ENCODE data around the gene CCDC85C.
"Not testable (repeated sequence)": the region's sequence is repeated elsewhere in the genome, so short reads cannot be mapped to it uniquely, and the experiment has no call there.

The CCDC85C gene

GRCh38 chr14:99645545-99646505 is 41.8 kb upstream of the CCDC85C start:
- TF ChIP-seq, protein P1, sequence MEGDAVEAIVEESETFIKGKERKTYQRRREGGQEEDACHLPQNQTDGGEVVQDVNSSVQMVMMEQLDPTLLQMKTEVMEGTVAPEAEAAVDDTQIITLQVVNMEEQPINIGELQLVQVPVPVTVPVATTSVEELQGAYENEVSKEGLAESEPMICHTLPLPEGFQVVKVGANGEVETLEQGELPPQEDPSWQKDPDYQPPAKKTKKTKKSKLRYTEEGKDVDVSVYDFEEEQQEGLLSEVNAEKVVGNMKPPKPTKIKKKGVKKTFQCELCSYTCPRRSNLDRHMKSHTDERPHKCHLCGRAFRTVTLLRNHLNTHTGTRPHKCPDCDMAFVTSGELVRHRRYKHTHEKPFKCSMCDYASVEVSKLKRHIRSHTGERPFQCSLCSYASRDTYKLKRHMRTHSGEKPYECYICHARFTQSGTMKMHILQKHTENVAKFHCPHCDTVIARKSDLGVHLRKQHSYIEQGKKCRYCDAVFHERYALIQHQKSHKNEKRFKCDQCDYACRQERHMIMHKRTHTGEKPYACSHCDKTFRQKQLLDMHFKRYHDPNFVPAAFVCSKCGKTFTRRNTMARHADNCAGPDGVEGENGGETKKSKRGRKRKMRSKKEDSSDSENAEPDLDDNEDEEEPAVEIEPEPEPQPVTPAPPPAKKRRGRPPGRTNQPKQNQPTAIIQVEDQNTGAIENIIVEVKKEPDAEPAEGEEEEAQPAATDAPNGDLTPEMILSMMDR (conservative IDR thresholded peaks at IDR 0.05), result no peak
- H3K27ac ChIP-seq, result peak overlapping the region; percentile 52; the same call in 1 of the 2 replicates

DNA sequence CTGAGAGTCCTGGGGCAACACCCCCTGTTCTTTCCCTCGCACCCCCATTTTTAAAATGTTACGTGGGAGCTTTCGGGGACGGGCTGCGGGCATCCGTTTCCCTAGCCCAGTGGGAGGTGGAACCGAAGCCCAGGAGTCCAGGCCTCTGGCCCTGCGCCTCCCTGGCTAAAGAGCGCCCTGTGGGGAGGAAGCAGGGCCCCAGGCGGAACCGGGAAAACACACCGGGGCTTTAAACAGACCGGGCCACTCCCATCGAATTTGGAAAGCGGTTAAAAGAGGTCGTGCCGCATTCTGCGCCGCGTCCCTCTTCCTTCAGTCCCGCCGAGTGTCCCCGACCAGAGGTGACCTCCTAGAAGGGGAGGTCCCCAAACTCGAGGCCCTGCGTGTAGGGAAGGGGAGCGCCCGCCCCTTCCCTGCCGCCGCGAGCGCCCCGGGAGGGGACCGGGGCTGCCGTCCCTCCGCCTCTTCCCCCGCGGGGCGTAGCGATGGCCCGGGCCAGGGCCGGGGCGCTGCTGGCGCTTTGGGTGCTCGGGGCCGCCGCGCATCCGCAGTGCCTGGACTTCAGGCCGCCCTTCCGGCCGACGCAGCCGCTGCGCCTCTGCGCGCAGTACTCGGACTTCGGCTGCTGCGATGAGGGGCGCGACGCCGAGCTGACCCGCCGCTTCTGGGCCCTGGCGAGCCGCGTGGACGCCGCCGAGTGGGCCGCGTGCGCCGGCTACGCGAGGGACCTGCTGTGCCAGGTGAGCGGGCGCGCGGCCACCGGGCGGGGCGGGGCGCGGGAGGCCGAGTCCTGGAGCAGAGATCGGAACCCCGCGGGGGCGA is 40.9 kb upstream of the CCDC85C start, which contains the start of gene HHIPL1:
Gene HHIPL1, plus strand, starts transcription at position 407 of the 822 bp plus-strand sequence. Its CDS starts 79 bp downstream, at position 486.
- H3K27ac ChIP-seq, result peak within 1 kb of the TSS; percentile 52; the same call in 1 of the 2 replicates
- TF ChIP-seq, protein P1 (conservative IDR thresholded peaks at IDR 0.05), result no peak

DNA sequence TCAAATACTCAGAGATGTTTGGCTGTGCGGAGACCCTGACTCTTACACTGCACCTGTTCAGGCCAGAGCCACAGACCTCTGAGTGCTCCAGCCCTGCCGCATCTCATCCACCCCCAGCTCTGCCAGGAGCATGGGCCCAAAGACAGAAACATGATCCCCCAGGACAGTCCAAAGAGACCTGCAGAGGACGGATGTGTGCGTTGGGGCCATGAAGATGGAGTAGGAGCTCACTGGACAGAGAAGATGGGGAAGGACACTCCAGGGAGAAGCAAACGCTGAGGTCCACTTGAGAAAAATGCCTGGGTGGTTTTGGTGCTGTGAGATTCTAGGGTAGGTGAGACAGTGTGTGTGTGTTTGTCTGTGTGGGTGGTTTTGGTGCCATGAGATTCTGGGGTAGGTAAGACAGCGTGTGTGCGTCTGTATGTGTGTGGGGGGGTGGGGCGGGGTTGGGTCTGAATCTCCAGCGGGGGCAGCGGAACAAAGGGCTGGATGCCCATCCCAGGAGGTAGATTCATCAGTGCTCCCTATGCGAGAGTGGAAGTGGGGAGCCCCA is 40.1 kb upstream of the CCDC85C start:
- no peak overlapping the region for H3K27ac ChIP-seq
- TF ChIP-seq, protein P1 (conservative IDR thresholded peaks at IDR 0.05), result no peak

DNA sequence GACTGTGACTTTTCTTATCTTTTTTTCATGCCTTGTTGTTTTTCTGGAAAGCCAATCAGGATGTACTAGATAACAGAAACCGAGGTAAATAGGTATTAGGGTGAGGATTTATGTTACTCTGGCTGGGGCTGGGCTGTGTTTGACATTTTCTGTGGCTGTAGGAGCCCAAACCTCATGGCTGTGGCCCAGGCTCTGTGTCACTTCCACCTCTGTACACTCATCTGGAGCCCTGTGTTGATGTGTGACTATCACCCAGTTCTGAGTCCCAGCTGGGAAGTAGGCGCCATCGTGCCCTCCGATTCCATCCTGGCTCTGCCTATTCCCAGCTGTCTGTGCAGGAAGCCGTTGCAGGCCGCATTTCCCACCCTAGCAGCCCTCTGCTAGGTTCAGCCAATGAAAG is 39.3 kb upstream of the CCDC85C start:
- TF ChIP-seq, protein P1 (conservative IDR thresholded peaks at IDR 0.05), result no peak

DNA sequence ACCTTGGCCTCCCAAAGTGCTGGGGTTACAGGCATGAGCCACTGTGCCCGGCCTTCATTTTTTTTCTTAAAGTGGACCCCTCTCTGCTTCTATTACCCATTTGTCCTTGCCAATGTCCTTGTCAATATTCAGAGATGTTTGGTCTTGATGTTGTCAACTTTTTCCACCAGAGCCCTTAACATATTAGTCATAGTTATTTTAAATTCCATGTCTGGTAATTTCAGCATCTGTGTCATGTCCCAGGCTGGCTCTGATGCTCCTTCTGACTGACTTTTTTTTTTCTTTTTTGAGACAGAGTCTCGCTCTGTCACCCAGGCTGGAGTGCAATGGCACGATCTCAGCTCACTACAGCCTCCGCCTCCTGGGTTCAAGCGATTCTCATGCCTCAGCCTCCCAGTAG is 38.8 kb upstream of the CCDC85C start:
- not testable (repeated sequence) for H3K27ac ChIP-seq

More for the DNA sequence above, 39.3 kb upstream of the CCDC85C start:
- no peak overlapping the region for H3K27ac ChIP-seq

DNA sequence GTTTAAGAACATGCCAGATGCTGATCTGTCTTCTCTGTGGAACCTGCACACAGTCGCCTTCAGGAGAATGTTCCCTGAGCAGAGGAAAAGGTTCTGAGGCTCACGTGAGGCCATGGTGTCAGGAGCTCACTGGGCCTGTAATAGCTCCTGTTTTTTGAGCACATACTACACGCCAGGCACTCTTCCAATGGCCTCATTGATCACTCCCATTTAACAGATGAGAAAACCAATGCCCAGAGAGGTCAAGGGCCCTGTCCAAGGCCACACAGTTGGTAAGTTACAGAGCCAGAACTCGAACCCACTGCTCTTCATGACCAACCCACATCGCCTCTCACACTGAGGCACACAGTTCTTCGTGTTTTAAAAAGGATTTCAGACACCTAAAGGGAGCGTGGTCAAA is 33.6 kb upstream of the CCDC85C start:
- H3K27ac ChIP-seq, result no peak overlapping the region
- TF ChIP-seq, protein P1 (conservative IDR thresholded peaks at IDR 0.05), result no peak

DNA sequence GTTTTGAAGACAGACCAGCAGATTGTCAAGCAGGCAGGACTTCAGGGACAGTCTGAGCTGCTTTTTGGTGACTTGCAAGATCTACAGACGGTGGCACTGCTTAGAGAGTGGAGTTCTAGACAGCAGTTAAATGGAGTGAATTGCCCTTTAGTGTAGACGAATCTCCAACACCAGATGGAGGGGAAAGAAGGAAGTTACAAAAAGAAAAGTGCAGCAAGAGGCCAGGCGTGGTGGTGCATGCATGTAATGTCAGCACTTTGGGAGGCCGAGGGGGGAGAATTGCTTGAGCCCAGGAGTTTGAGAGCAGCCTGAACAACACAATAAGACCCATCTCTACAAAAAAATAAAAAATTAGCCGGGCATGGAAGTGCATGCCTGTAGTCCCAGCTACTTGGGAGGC is 32.5 kb upstream of the CCDC85C start:
- TF ChIP-seq, protein P1 (conservative IDR thresholded peaks at IDR 0.05), result no peak

More for the DNA sequence above, 32.5 kb upstream of the CCDC85C start:
- no peak overlapping the region for H3K27ac ChIP-seq
